HepG2 (cell line): ENCODE data around the gene VKORC1. TPM values are rescaled to one million over a fixed set of nuclear protein-coding genes. Genes with fewer than 3 reads are reported as not detected.
A peak's percentile ranks its signal among the peaks of the same experiment; 100 is the strongest.

Source experiments
- ATAC-seq: fragments of 200-7000 bp; cut with Tn5 transposase; 3 replicates; pipeline ENCODE4 v1.9.1; 2020; ENCODE audit warnings: mild to moderate bottlenecking, moderate library complexity
- BruUV-seq: library from RNA; stranded (reverse); fragments of 400-500 nt; replicated peaks from 2 replicates; lab custom pipeline; 2021; lab: Mats Ljungman, UMichigan
- CTCF ChIA-PET: fragments of 300-600 bp; formaldehyde crosslinking; extraction: SDS; loops from one replicate; lab custom pipeline; 2021; ENCODE audit warnings: low total read pairs, inconsistent platforms, low intra/inter-chr PET ratio; lab: Yijun Ruan, JAX
- POLR2A ChIA-PET: fragments of 350-600 bp; sonication (Branson Sonifier 250); formaldehyde crosslinking; loops from one replicate; lab custom pipeline; 2020; ENCODE audit warnings: antibody characterized with exemption, inconsistent platforms; lab: Yijun Ruan, JAX
- DNase-seq: peaks from one replicate; pipeline ENCODE4 v3.0.0-alpha.2; 2015; ENCODE audit warnings: low spot score
- FAIRE-seq: peaks from 3 replicates; lab custom pipeline; 2011; peaks lifted over from hg19 to GRCh38; lab: Jason Lieb, UNC
- H2AFZ ChIP-seq: one replicate; pipeline ENCODE4 v1.6.1; 2011; ENCODE audit warnings: low read length, inconsistent platforms
- H3K27ac ChIP-seq: fragments of 300-600 bp; 3 replicates; pipeline ENCODE4 v1.8.0; 2011; ENCODE audit warnings: mixed run types, mild to moderate bottlenecking, mixed read lengths, low read length, inconsistent platforms; ENCODE audit not compliant: insufficient read depth; ENCODE audit errors: extremely low read length
- H3K27me3 ChIP-seq, 2 experiments: fragments of 200-600 bp in 1 of 2; 2 replicates in 1 of 2; 3 replicates in 1 of 2; pipeline versions ENCODE4 v1.6.0 to v1.8.0; 2011; ENCODE audit warnings: low read length in 2 of 2, mild to moderate bottlenecking in 2 of 2, moderate library complexity in 2 of 2, inconsistent platforms in 1 of 2; ENCODE audit not compliant: insufficient read depth in 2 of 2, control insufficient read depth in 1 of 2
- H3K36me3 ChIP-seq, 2 experiments: fragments of 200-600 bp in 1 of 2; replicated peaks in 1 of 2; 2 replicates in 1 of 2; 3 replicates in 1 of 2; pipeline versions ENCODE4 v1.5.1 to v1.8.0; 2011; ENCODE audit warnings: low read length in 2 of 2, inconsistent platforms in 1 of 2; ENCODE audit not compliant: insufficient read depth in 2 of 2, control insufficient read depth in 1 of 2
- H3K4me1 ChIP-seq: 2 replicates; pipeline ENCODE4 v1.5.1; 2012; ENCODE audit warnings: low read length, inconsistent platforms; ENCODE audit not compliant: insufficient read depth
- H3K4me2 ChIP-seq: 2 replicates; pipeline ENCODE4 v1.6.0; 2011; ENCODE audit warnings: low read depth, low read length, inconsistent platforms
- H3K4me3 ChIP-seq, 3 experiments: fragments of 200-600 bp in 1 of 3; sonication (generic), shearing (Covaris generic) in 1 of 3; replicated peaks in 1 of 3; 2 replicates each; pipeline ENCODE4 v1.5.1; 2011 to 2016; ENCODE audit warnings: low read length in 3 of 3, inconsistent platforms in 2 of 3, low read depth in 2 of 3, mild to moderate bottlenecking in 2 of 3, control low read depth in 1 of 3, mixed read lengths in 1 of 3; ENCODE audit not compliant: insufficient read depth in 1 of 3
- H3K79me2 ChIP-seq: one replicate; pipeline ENCODE4 v1.6.1; 2011; ENCODE audit warnings: low read length, inconsistent platforms; ENCODE audit not compliant: insufficient read depth
- H3K9ac ChIP-seq: 2 replicates; pipeline ENCODE4 v1.6.0; 2011; ENCODE audit warnings: mild to moderate bottlenecking, low read depth, low read length, inconsistent platforms; ENCODE audit not compliant: insufficient read depth
- H3K9me3 ChIP-seq: 2 replicates; pipeline ENCODE4 v1.5.1; 2012; ENCODE audit warnings: mild to moderate bottlenecking, low read length
- H4K20me1 ChIP-seq: 2 replicates; pipeline ENCODE4 v1.6.0; 2011; ENCODE audit warnings: inconsistent platforms, mild to moderate bottlenecking, low read length, moderate library complexity; ENCODE audit not compliant: insufficient read depth
- ARNT ChIP-seq: fragments of 450-650 bp; IDR thresholded peaks from 2 replicates; pipeline ENCODE4 v1.6.1; 2017
- ATF1 ChIP-seq: IDR thresholded peaks from 2 replicates; pipeline ENCODE4 v1.6.1; 2016; ENCODE audit warnings: mild to moderate bottlenecking, control low read depth
- FOXC1 ChIP-seq: sonication (generic); formaldehyde crosslinking; IDR thresholded peaks from 2 replicates; pipeline ENCODE4 v1.8.0; 2022; ENCODE audit warnings: mild to moderate bottlenecking, missing genetic modification reagents, borderline replicate concordance
- MTA3 ChIP-seq: sonication (generic); formaldehyde crosslinking; IDR thresholded peaks from 2 replicates; pipeline ENCODE4 v1.4.0; 2020; ENCODE audit warnings: missing genetic modification reagents
- NFE2L1 ChIP-seq: sonication (generic); formaldehyde crosslinking; IDR thresholded peaks from 2 replicates; pipeline ENCODE4 v1.4.0; 2020; ENCODE audit warnings: missing genetic modification reagents, mild to moderate bottlenecking, borderline replicate concordance
- RFX3 ChIP-seq: IDR thresholded peaks from 2 replicates; pipeline ENCODE4 v1.6.1; 2016; ENCODE audit warnings: missing biosample characterization, missing genetic modification reagents
- STAT5B ChIP-seq: sonication (generic); formaldehyde crosslinking; IDR thresholded peaks from 2 replicates; pipeline ENCODE4 v1.4.0; 2020; ENCODE audit warnings: missing genetic modification reagents
- ZBTB38 ChIP-seq: sonication (generic); formaldehyde crosslinking; IDR thresholded peaks from 2 replicates; pipeline ENCODE4 v1.5.1; 2020; ENCODE audit warnings: mild to moderate bottlenecking, missing genetic modification reagents
- ZFP1 ChIP-seq: IDR thresholded peaks from 2 replicates; pipeline ENCODE4 v1.6.1; 2016
- ZKSCAN1 ChIP-seq: fragments of 150-350 bp; IDR thresholded peaks from 2 replicates; pipeline ENCODE4 v1.6.1; 2014; ENCODE audit warnings: low read length
- ZNF143 ChIP-seq: sonication (generic); formaldehyde crosslinking; IDR thresholded peaks from 2 replicates; pipeline ENCODE4 v1.4.0; 2020; ENCODE audit warnings: missing genetic modification reagents
- ZNF251 ChIP-seq: sonication (generic); formaldehyde crosslinking; IDR thresholded peaks from 2 replicates; pipeline ENCODE4 v1.9.0; 2021; ENCODE audit warnings: mild to moderate bottlenecking, missing genetic modification reagents
- ZNF256 ChIP-seq: sonication (generic); formaldehyde crosslinking; conservative IDR thresholded peaks from 2 replicates; pipeline ENCODE4 v1.4.0; 2020; ENCODE audit warnings: missing genetic modification reagents
- ZNF354B ChIP-seq: sonication (generic); formaldehyde crosslinking; IDR thresholded peaks from 2 replicates; pipeline ENCODE4 v1.8.0; 2022; ENCODE audit warnings: mild to moderate bottlenecking, missing genetic modification reagents
- ZNF460 ChIP-seq: sonication (generic); formaldehyde crosslinking; IDR thresholded peaks from 2 replicates; pipeline ENCODE4 v1.5.1; 2020; ENCODE audit warnings: missing genetic modification reagents, mild to moderate bottlenecking, borderline replicate concordance
- ZNF484 ChIP-seq: sonication (generic); formaldehyde crosslinking; IDR thresholded peaks from 2 replicates; pipeline ENCODE4 v1.5.1; 2020; ENCODE audit warnings: mild to moderate bottlenecking, low read depth, missing genetic modification reagents, borderline replicate concordance
- ZNF567 ChIP-seq: sonication (generic); formaldehyde crosslinking; IDR thresholded peaks from 2 replicates; pipeline ENCODE4 v1.8.1; 2023; ENCODE audit warnings: mild to moderate bottlenecking, missing genetic modification reagents, borderline replicate concordance
- WGBS: methylation state at CpG from one replicate; pipeline ENCODE4 v1.1.6; 2017; ENCODE audit warnings: low lambda C conversion rate; 5-methylcytosine and 5-hydroxymethylcytosine counted together
- in situ Hi-C: cut with HindIII; loops from 2 replicates; pipeline ENCODE4 v1.10.0; 2017; ENCODE audit warnings: low pct_unique_long_range_greater_than_20kb; ENCODE audit not compliant: extremely low pct_ligation_motif_present
- intact Hi-C: fragments of 100-400 bp; cut with micrococcal nuclease; formaldehyde crosslinking; loops from one replicate; pipeline ENCODE4 v1.10.0; 2022; ENCODE audit not compliant: unreplicated experiment
- polyA plus RNA-seq, 8 experiments: library from polyadenylated mRNA; depleted of rRNA in 3 of 8; stranded (reverse) in 7 of 8; unstranded in 1 of 8; fragments of >200 nt; fragmentation: Illumina TruSeq in 4 of 8; extraction: Trizol in 4 of 8; gene quantifications; 2 replicates each; pipeline versions ENCODE4 v1.2.1 to v1.2.3, GENCODE V29; 2011 to 2016; ENCODE audit warnings: low read depth in 4 of 8, missing spikeins in 1 of 8, mixed read lengths in 1 of 8; ENCODE audit not compliant: insufficient read depth in 1 of 8
- total RNA-seq, 5 experiments: library from RNA; depleted of rRNA; stranded (reverse); fragments of >200 nt; fragmentation: Illumina TruSeq; extraction: Trizol; gene quantifications; 2 replicates each; pipeline ENCODE4 v1.2.3, GENCODE V29; 2016; ENCODE audit warnings: low read depth in 1 of 5
- TF ChIP-seq, protein P1 (sequence below): sonication (generic); formaldehyde crosslinking; IDR thresholded peaks from 2 replicates; pipeline ENCODE4 v1.5.1; 2020; ENCODE audit warnings: mild to moderate bottlenecking, missing genetic modification reagents, borderline replicate concordance
- TF ChIP-seq, protein P2 (sequence below): sonication (generic); formaldehyde crosslinking; IDR thresholded peaks from 2 replicates; pipeline ENCODE4 v1.5.1; 2020; ENCODE audit warnings: mild to moderate bottlenecking, moderate library complexity, missing genetic modification reagents
- TF ChIP-seq, protein P3 (sequence below): sonication (generic); formaldehyde crosslinking; IDR thresholded peaks from 2 replicates; pipeline ENCODE4 v1.5.0; 2020; ENCODE audit warnings: mild to moderate bottlenecking, missing genetic modification reagents
- TF ChIP-seq, protein P4 (sequence below): sonication (generic); formaldehyde crosslinking; IDR thresholded peaks from 2 replicates; pipeline ENCODE4 v1.4.0; 2020; ENCODE audit warnings: missing genetic modification reagents

Gene VKORC1
- total and polyA plus RNA-seq, 2 of the 13 experiments (the other 11 are each of a cell fraction or from before 2014, with no cell fraction given), result 141 to 615 TPM

DNA sequence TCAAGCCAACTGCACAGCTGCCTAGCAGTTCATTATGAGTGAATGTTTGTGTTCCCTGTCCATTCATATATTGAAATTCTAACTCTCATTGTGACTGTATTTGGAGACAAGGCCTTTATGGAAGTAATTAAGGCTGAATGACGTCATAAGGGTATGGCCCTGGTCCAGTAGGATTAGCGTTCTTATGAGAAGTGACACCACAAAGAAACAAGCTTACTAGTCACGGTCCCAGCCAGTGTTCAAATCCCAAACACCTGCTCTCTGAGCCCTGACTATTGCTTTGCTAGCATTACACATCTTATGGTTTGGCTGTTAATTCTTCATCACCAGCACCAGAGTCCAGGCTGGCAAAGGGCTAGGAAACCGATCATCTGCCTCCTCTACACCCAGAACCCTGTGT is 22.7 kb downstream of the VKORC1 start:
- Histone ChIP-seq H3K4me2 (peak overlapping the region; percentile 78), H3K9me3 (no peaks in the 10 kb centered on the region), H2AFZ (no peak overlapping the region), H3K27ac (peak overlapping the region; percentile 83), H3K79me2 (peaks cover 55% of the 10 kb centered on the region), H3K4me1 (peaks cover 22% of the 10 kb centered on the region), H4K20me1 (no peaks in the 10 kb centered on the region), H3K36me3 (peaks cover 2 to 14% of the 10 kb centered on the region in 2 experiments; a peak in 3 of 5 replicates), H3K4me3 (peak overlapping the region; percentile 75 to 97 (median 90)), H3K9ac (peak overlapping the region; percentile 88), H3K27me3 (no peaks in the 10 kb centered on the region; a peak in 1 of 5 replicates)
- DNase-seq (no peak), FAIRE-seq (no peak), ATAC-seq (no peak)
- CTCF ChIA-PET, result no interaction called here
- intact Hi-C loops, result loop anchor here (1.0 to 2.0 kb wide), 2 partner anchors 45 kb away; partner anchors contain the start of gene KAT8
- POLR2A ChIA-PET, result no interaction called here
- WGBS, result 23% methylated on average over 4 of the region's 4 CpGs
- no TSS peak for BruUV-seq
- in situ Hi-C loops, result loop anchor here (5.0 kb wide), 2 partner anchors 40 to 85 kb away; partner anchors contain the start of genes HSD3B7 and STX4
- TF ChIP-seq ZNF256 (CRISPR knock-in tag) (no peak), ATF1 (CRISPR knock-in tag) (no peak), ARNT (no peak), MTA3 (no peak), ZBTB38 (no peak), ZNF460 (CRISPR knock-in tag) (no peak), ZNF143 (CRISPR knock-in tag) (no peak), ZFP1 (CRISPR knock-in tag) (no peak), RFX3 (CRISPR knock-in tag) (no peak), ZNF251 (CRISPR knock-in tag) (no peak), STAT5B (CRISPR knock-in tag) (no peak), ZNF567 (CRISPR knock-in tag) (no peak), FOXC1 (CRISPR knock-in tag) (no peak), NFE2L1 (no peak), ZNF484 (CRISPR knock-in tag) (no peak), ZKSCAN1 (no peak), ZNF354B (CRISPR knock-in tag) (no peak)
- TF ChIP-seq, protein P1, sequence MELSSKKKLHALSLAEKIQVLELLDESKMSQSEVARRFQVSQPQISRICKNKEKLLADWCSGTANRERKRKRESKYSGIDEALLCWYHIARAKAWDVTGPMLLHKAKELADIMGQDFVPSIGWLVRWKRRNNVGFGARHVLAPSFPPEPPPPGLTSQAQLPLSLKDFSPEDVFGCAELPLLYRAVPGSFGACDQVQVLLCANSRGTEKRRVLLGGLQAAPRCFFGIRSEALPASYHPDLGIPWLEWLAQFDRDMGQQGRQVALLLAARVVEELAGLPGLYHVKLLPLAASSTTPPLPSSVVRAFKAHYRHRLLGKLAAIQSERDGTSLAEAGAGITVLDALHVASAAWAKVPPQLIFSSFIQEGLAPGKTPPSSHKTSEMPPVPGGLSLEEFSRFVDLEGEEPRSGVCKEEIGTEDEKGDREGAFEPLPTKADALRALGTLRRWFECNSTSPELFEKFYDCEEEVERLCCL (CRISPR knock-in tag), result no peak
- TF ChIP-seq, protein P2, sequence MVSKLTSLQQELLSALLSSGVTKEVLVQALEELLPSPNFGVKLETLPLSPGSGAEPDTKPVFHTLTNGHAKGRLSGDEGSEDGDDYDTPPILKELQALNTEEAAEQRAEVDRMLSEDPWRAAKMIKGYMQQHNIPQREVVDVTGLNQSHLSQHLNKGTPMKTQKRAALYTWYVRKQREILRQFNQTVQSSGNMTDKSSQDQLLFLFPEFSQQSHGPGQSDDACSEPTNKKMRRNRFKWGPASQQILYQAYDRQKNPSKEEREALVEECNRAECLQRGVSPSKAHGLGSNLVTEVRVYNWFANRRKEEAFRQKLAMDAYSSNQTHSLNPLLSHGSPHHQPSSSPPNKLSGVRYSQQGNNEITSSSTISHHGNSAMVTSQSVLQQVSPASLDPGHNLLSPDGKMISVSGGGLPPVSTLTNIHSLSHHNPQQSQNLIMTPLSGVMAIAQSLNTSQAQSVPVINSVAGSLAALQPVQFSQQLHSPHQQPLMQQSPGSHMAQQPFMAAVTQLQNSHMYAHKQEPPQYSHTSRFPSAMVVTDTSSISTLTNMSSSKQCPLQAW (CRISPR knock-in tag), result no peak
- TF ChIP-seq, protein P3, sequence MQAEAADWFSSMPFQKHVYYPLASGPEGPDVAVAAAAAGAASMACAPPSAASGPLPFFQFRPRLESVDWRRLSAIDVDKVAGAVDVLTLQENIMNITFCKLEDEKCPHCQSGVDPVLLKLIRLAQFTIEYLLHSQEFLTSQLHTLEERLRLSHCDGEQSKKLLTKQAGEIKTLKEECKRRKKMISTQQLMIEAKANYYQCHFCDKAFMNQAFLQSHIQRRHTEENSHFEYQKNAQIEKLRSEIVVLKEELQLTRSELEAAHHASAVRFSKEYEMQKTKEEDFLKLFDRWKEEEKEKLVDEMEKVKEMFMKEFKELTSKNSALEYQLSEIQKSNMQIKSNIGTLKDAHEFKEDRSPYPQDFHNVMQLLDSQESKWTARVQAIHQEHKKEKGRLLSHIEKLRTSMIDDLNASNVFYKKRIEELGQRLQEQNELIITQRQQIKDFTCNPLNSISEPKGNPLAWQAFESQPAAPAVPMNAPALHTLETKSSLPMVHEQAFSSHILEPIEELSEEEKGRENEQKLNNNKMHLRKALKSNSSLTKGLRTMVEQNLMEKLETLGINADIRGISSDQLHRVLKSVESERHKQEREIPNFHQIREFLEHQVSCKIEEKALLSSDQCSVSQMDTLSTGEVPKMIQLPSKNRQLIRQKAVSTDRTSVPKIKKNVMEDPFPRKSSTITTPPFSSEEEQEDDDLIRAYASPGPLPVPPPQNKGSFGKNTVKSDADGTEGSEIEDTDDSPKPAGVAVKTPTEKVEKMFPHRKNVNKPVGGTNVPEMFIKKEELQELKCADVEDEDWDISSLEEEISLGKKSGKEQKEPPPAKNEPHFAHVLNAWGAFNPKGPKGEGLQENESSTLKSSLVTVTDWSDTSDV (CRISPR knock-in tag), result no peak
- TF ChIP-seq, protein P4, sequence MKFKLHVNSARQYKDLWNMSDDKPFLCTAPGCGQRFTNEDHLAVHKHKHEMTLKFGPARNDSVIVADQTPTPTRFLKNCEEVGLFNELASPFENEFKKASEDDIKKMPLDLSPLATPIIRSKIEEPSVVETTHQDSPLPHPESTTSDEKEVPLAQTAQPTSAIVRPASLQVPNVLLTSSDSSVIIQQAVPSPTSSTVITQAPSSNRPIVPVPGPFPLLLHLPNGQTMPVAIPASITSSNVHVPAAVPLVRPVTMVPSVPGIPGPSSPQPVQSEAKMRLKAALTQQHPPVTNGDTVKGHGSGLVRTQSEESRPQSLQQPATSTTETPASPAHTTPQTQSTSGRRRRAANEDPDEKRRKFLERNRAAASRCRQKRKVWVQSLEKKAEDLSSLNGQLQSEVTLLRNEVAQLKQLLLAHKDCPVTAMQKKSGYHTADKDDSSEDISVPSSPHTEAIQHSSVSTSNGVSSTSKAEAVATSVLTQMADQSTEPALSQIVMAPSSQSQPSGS, result 0 out of 2 replicates have a peak, but pooled peaks have one; percentile 26
